HT1080 (cell line): ENCODE data around the gene TCTN1. TPM values are rescaled to one million over a fixed set of nuclear protein-coding genes. Genes with fewer than 3 reads are reported as not detected.

Experiments
- DNase-seq: peaks from one replicate; pipeline ENCODE4 v3.0.0-alpha.2; 2015; ENCODE audit warnings: low read depth
- small RNA-seq: library from RNA; depleted of rRNA; stranded (forward); fragments of <200 nt; gene quantifications from one replicate; pipeline ENCODE3, GENCODE V24; 2014
- total RNA-seq: library from RNA; depleted of rRNA; stranded (reverse); fragments of >200 nt; shearing (Covaris generic); gene quantifications from 2 replicates; pipeline ENCODE4 v1.2.3, GENCODE V29; 2014; rRNA removed

TCTN1 gene
- total RNA-seq, 1 experiment from 2014 or later = 13.1 TPM

DNA sequence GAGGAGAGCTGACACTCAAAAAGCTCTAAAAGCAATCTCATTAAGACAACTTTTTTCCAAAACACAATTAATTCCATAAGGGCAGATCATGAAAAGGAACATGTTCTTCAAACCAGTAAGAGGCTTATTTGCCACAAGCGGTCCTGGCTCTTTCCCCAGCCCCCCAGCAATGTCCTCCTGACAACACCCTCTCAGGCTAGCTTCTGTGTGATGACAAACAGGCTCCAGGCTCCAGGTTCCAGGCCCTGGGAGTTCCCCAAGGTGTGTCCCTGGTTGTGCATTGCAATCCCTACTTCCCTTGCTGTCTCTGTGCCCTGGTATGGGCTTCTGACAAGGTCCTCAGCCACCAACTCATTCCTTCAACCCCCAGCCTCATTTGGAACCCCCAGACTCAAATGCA, 66.1 kb downstream of the TCTN1 start:
- no peak for DNase-seq

DNA sequence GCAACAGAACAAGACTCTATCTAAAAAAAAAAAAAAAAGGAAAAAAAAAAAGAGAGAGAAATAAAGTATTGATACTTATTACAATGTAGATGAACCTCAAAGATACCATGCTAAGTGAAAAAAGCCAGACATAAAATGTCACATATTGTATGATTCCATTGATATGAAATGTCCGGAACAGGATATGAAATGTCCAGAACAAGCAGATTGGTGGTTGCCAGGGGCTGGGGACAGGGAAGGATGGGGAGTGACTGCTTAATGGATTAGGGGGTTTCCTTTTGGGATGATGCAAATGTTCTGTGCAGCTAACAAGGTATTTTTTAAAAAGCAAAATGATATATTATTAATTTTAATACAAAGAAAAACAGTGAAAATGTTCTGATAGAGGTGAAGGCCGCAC, 70.0 kb downstream of the TCTN1 start:
- DNase-seq = no peak

DNA sequence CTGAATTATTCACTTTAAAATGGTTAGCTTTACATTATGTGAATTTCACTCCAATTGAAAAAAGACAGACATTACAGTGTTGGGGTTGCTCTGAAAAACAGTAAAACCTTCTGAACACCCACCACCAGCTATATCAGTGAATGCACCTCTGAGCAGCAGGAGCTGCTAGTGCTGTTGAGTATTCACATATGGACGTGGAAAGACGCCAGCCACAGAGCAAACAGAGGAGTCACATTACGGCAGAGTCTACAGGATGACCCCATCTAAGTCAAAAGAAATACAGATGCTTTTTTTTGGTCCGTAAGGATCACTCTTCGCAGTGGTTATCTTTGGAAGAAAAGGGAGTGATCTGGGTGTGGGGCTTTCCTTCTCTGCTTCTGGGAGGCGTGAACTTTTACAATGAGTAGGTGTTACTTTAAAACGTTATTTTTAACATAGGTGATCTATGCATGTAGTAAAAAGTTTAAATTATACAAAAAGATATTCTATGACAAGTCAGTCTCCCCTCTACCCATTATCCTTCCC, 70.4 kb downstream of the TCTN1 start:
- DNase-seq = no peak

DNA sequence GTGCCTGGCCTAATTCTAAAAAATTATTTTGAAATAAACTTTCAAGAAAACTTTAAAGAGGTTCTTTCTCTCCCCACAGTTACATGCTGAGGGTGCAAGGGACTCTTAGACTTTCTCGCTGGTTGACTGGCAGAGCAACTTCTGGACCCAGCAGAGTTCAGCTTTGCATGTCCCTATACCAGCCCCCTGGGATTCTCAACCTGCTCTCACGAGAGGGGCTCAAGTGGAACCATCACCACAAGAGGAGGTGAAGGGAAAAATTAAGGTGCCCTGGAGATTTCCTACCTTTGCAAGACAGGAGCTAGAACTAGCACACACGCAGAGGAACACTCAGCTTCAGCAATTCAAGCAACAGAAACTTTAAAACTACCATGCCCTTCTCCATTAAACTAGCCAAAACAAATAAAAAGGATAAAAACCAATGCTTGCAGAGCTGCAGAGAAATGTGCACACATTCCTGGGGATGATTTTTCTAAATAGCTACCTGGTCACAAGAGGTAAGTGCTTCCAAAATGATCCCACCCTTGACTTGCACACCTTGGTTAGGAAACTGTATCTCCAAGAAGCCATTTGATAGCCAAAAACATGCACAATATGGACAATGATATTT, 72.5 kb downstream of the TCTN1 start:
- no peak for DNase-seq

DNA sequence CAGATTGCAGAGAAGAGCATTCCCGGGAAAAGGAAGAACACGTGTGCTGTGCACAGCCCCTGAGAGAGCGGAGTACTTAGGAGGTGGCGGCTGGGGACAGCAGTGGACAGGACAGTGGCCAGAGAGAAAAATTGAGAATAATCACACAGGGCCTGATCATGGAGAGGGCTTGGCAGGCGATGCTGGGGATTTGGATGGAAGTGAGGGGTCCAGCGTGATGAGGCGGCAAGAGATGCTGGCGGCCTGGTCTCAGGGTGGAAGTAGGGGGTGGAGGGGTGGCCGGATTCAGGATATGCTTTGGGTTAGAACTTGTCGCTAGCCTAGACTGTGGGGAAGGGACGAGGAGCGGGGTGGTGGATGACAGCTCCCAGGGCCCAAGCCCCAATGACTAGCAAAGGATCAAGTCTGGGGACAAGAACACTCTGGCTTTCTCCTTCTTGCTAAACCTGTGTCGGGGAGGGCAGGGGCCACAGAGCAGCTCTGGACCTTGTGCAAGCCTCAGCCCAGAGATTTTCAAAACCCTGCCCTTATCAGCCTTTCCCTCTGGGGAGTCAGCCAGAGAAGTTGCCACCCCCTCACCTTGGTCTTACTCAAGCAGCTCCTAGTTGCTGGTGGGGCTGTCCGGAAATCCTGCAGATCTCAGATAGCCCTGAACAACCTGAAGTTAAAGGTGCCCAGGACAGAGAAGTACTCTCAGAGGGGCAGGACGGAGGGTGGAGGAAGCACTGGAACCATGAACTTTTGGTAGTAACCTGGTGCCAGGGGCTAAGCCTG, 73.7 kb downstream of the TCTN1 start:
- no peak for DNase-seq

DNA sequence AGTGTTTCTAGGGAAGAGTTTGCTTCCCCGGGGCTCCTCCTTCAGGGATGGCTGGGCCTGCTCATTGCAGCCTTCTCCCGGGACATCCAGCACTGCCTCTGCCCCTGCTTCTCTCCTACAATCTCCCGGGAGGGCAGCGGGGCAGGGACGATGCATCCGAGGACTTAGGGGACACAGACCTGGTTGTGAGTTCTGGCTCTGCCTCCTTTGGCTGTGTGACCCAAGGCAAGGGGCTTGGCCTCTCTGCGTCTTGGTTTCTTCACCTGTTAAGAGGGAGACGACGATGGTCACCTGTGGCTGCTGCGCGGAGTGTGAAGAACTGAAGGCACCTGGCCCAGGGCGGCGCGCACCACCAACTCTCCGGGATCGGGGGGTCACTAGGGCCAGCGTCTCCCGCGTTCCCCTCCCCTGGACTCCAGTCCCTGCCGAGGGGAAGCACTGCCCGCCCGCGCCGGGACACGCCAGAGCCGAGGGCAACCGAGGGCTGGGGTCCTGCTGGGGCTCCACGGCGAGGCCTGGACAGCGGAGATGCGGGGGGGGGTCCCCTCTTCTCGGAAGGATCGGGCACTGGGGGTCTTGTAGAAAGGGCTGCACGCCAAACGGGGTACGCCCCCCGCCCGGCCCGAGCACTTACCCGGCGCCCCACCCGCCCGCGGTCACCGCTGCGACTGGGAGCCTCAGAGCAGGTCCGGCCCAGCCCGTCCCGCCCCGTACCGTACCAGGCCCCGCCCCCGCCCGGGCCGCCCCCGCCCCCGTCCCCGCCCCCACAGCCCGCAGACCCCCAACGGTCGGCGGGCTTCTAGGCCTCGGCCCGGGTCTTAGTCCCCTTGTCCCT, 74.7 kb downstream of the TCTN1 start, which contains the start of gene HVCN1:
Gene HVCN1, minus strand, starts transcription at position 670 of the 835 bp plus-strand sequence. CDS start 5,870 bp downstream, outside the sequence.
- DNase-seq = no peak

DNA sequence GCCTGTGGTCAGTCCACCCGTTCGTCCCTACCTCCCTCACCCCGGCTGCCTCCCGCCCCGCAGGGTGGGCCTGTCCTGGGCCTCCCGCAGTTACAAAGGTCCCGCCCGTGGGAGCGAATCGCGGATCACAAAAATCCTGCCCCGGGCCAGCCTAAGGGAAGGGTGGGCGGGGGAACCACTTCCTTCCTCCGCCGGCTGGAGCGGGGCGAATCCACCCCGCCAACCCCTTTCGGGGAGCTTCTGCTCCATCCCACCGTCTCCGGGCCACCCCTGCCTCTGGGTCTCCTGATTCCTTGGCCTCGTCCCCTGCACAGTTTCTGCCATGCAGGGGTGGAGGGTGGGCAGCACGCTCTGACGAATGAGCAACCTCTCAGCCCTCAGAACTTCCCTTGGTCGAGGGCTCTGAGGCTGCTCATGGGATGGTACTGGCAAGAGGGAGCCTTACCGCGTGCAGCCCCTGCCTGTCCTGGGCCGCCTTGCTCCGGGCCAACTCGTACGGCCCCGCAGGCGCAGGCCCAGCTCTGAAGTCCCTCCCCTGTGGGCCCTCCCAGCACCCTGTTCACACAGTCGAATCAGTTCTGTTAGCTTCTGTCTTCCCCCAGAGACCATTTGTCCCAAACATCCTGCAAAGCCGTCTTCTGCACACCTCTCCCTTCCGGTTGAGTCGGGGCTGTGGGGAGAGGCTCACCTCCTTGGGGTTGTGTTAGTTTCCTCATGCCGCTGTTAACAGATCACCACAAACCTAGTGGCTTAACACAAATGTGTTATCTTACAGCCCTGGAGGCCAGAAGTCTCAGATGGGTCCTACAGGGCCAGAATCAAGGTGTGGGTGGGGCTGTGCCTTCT, 75.6 kb downstream of the TCTN1 start:
- no peak for DNase-seq

DNA sequence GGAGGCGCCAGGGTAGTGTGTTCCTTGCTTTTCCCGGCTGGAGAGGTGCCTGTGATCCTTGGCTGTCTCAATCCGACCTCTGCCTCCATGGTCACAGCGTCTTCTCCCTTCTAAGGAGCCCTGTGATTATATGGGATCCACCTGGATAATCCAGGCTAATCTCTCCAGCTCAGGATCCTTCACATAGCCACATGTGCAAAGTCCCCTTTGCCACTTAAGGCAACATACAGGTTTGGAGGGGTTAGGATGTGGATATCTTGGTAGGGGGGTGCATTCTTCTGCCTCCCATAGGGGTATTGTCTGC, 76.2 kb downstream of the TCTN1 start:
- no peak for DNase-seq

DNA sequence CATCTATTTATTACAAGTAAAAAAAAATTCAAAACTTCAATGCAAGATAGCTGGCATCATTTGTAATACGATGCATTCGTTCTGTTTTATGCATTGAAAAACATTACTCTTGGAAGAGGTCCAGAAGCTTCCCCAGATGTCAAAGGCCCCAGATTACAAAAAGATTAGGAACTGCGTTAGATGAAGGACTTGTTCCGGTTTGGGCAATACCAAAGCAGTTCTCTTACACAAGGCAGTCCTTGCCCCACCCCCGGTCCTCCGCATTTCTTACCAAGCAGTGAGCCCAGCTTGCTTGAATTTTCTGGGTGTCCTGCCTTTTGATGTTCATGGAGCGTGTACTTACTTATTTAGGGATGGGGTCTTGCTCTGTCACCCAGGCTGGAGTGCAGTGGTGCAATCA, 79.8 kb downstream of the TCTN1 start:
- no peak for DNase-seq

DNA sequence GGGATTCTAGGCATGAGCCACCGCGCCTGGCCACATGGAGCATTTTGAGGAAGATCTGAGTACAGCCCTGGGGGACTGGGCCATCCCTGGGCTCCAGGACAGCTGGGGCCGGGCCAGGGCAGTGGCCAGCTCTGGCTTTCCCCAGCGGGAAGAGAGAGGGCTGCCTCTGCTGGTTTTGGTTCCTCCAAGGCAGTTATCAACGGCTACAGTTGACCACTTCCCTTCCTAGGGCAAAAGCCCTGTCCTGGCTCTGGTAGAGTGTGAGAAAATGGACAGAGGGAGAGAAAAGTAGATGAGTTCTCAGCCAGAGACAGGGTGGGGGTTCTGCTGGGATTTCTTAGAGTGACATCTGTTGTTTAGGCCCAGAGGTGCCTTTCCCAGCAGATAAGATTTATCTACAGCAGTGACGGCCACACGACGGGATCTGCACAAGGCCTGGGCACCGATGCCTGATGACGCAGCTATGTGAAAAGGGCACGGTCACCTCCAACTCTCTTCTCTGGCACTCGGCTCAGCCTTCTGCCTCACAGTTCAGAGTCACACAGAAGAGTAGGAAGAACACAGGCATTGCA, 80.5 kb downstream of the TCTN1 start:
- no peak for DNase-seq

DNA sequence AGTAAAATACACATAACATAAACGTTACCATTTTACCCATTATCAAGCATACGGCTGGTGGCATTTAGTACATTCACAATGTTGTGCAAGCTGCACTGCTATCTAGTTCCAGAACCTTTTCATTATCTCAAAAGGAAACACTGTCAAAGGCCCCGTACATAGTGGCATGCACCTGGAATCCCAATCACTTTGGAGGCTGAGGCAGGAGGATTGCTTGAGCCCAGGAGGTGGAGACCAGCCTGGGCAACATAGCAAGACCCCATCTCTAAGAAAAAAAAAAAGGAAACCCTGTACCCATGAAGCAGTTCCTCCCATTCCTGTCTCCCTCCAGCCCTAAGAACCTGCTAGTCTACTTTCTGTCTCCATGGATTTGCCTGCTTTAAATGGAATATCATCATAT, 82.4 kb downstream of the TCTN1 start:
- DNase-seq = no peak

DNA sequence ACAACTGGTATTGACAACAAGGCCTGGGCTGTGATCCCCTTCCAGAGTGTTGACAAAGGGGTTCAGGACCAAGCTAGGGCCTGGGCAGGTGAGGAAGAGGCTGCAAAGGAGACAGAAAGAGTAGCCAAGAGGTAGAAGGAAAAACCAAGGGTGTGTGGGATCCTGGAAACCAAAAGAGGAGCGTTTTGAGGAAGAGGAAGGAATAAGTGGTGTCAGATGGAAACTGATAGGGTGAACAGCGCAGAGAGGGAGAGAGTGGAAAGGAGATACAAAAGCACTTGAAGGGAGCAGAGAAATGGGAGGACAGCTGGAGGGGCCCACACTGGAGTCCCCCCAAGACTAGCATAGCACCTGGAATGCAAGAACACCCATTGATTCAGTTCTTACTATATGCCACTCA, 83.3 kb downstream of the TCTN1 start:
- no peak for DNase-seq

DNA sequence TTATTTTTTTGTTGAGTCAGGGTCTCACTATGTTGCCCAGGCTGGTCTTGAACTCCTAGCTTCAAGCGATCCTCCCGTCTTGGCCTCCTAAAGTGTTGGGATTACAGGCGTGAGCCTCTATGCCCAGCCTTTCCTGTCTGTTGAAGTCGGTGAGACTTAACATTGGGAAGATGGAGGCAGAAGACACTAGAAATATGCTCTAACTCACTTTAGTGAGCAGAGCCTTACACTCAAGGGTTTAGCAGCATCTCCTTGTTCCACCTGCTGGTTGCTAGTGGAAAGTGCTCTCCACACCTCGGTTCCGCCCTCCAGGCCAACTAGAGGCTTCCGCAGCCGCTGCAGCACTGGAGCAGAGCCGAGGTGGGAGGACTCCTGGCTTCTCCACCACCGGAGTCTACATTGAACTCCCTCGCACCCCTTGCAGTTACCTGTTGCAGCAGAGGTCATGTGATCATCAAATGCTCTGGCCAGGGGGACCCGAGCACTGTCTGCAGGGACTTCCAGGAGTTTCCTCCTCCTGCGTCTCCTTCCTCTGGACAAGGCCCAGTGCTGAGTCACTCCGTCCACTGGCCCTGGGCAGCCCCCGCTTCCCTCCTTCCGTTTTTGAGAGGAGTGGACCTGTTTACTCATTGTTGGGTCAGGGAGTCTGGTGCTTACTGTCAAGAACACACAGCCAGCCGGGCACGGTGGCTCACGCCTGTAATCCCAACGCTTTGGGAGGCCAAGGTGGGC, 84.4 kb downstream of the TCTN1 start:
- DNase-seq = peak; percentile 85

Small RNA genes lying within 50 kb of the gene (small RNA-seq; reads per million reads assigned to genes)
- gene RN7SL387P = not detected

Other genes starting within 250 kb of the TCTN1 start
- gene ANAPC7, start 210.4 kb upstream of the TCTN1 start, total RNA-seq = 79.0 and 84.2 TPM in 2 replicates
- gene ARPC3, start 163.8 kb upstream of the TCTN1 start, total RNA-seq = 234 and 244 TPM in 2 replicates
- gene GPN3, start 145.9 kb upstream of the TCTN1 start, total RNA-seq = 27.2 and 29.6 TPM in 2 replicates
- 38.0 and 46.1 TPM in 2 replicates for gene FAM216A, start 145.3 kb upstream of the TCTN1 start, total RNA-seq
- 44.6 and 55.6 TPM in 2 replicates for gene VPS29, start 112.0 kb upstream of the TCTN1 start, total RNA-seq
- gene RAD9B, start 111.8 kb upstream of the TCTN1 start, total RNA-seq = 0.23 and 0.43 TPM in 2 replicates
- gene PPTC7, start 30.8 kb upstream of the TCTN1 start, total RNA-seq = 5.8 and 14.9 TPM in 2 replicates
- 0.06 TPM in 1 of 2 replicates, not detected in the other for gene HVCN1, start 75.0 kb downstream of the TCTN1 start, total RNA-seq
- gene PPP1CC, start 128.8 kb downstream of the TCTN1 start, total RNA-seq = 139 and 186 TPM in 2 replicates
- not detected in 2 replicates for gene CCDC63, start 232.9 kb downstream of the TCTN1 start, total RNA-seq